K562 (cell line): Measurements from ENCODE around the gene BCL7B. TPM values are rescaled to one million over a fixed set of nuclear protein-coding genes. Genes with fewer than 3 reads are reported as not detected.

Source experiments
- ARID2 ChIP-seq: fragments of 450-650 bp; IDR thresholded peaks from 2 replicates; pipeline ENCODE4 v1.6.1; 2017; ENCODE audit warnings: antibody characterized with exemption, mild to moderate bottlenecking
- FOXM1 ChIP-seq, 2 experiments: fragments of 450-650 bp in 1 of 2; sonication (generic) in 1 of 2; formaldehyde crosslinking in 1 of 2; IDR thresholded peaks; 2 replicates each; pipeline versions ENCODE4 v1.6.1 to v1.9.0; 2017 to 2022; ENCODE audit warnings: low read depth in 2 of 2, mild to moderate bottlenecking in 2 of 2, missing genetic modification reagents in 1 of 2, moderate library complexity in 1 of 2
- FUS ChIP-seq: fragments of 200-400 bp; formaldehyde crosslinking; optimal IDR thresholded peaks from 2 replicates; pipeline ENCODE3; 2017; ENCODE audit warnings: low read depth, low read length
- KLF1 ChIP-seq: fragments of 450-650 bp; IDR thresholded peaks from 2 replicates; pipeline ENCODE4 v1.6.1; 2016; ENCODE audit warnings: missing genetic modification characterization, missing compliant biosample characterization
- KLF10 ChIP-seq: fragments of 250-450 bp; sonication (Bioruptor Pico); IDR thresholded peaks from 2 replicates; pipeline ENCODE4 v1.6.1; 2021; ENCODE audit warnings: matching md5 sums
- MTA3 ChIP-seq: fragments of 450-650 bp; formaldehyde crosslinking; IDR thresholded peaks from 2 replicates; pipeline ENCODE4 v1.6.1; 2017; ENCODE audit warnings: mild to moderate bottlenecking, borderline replicate concordance
- NCOA1 ChIP-seq: fragments of 450-650 bp; IDR thresholded peaks from 2 replicates; pipeline ENCODE4 v1.6.1; 2016; ENCODE audit warnings: low read depth
- PCBP1 ChIP-seq: fragments of 200-400 bp; formaldehyde crosslinking; IDR thresholded peaks from 2 replicates; pipeline ENCODE4 v1.6.1; 2018; ENCODE audit warnings: mild to moderate bottlenecking, low read depth, low read length; ENCODE audit not compliant: poor library complexity, severe bottlenecking
- SLC30A9 ChIP-seq: fragments of 250-450 bp; sonication (Bioruptor Pico); IDR thresholded peaks from 2 replicates; pipeline ENCODE4 v1.8.0; 2022; ENCODE audit warnings: mild to moderate bottlenecking, moderate library complexity
- WHSC1 ChIP-seq: IDR thresholded peaks from one replicate; pipeline ENCODE4 v1.6.1; 2012; ENCODE audit warnings: low read length, control low read depth, inconsistent platforms
- XRCC3 ChIP-seq: fragments of 450-650 bp; IDR thresholded peaks from 2 replicates; pipeline ENCODE4 v1.6.1; 2017; ENCODE audit warnings: mild to moderate bottlenecking, moderate library complexity
- XRCC5 ChIP-seq: fragments of 200-400 bp; formaldehyde crosslinking; IDR thresholded peaks from 2 replicates; pipeline ENCODE4 v1.6.1; 2017; ENCODE audit warnings: low read depth, mild to moderate bottlenecking, low read length
- ZNF232 ChIP-seq: sonication (generic); formaldehyde crosslinking; IDR thresholded peaks from 2 replicates; pipeline ENCODE4 v1.8.0; 2022; ENCODE audit warnings: mild to moderate bottlenecking, missing genetic modification reagents
- ZNF282 ChIP-seq: sonication (generic); formaldehyde crosslinking; IDR thresholded peaks from 2 replicates; pipeline ENCODE4 v1.8.1; 2023; ENCODE audit warnings: missing genetic modification reagents
- ZNF644 ChIP-seq: fragments of 200-800 bp; sonication (Bioruptor generic); IDR thresholded peaks from 2 replicates; pipeline ENCODE4 v1.6.1; 2016; ENCODE audit warnings: low read depth, missing genetic modification characterization, missing compliant biosample characterization
- ZNF766 ChIP-seq: fragments of 200-800 bp; sonication (Bioruptor generic); conservative IDR thresholded peaks from 2 replicates; pipeline ENCODE4 v1.6.1; 2016; ENCODE audit warnings: missing genetic modification characterization, missing compliant biosample characterization
- polyA plus RNA-seq, 8 experiments: library from polyadenylated mRNA; depleted of rRNA in 4 of 8; stranded (reverse) in 5 of 8; unstranded in 3 of 8; fragments of >200 nt; fragmentation: Nextera tagmentation in 2 of 8; fragmentation: Illumina TruSeq in 1 of 8; extraction: Ambion mirVana in 2 of 8; extraction: Trizol in 1 of 8; gene quantifications; 2 replicates each; pipeline versions ENCODE4 v1.2.1 to v1.2.3, GENCODE V29; 2011 to 2014; ENCODE audit warnings: inconsistent platforms in 1 of 8, missing spikeins in 1 of 8
- total RNA-seq, 7 experiments: library from RNA; depleted of rRNA in 6 of 7; stranded (reverse); fragments of >200 nt in 6 of 7; fragmentation: Illumina TruSeq in 2 of 7; extraction: Trizol in 2 of 7; gene quantifications; 2 replicates each; pipeline versions ENCODE4 v1.2.1 to v1.2.3, GENCODE V29; 2011 to 2021; ENCODE audit warnings: low replicate concordance in 1 of 7
- TF ChIP-seq, protein P1 (sequence below): fragments of 250-450 bp; sonication (Bioruptor Pico); IDR thresholded peaks from 2 replicates; pipeline ENCODE4 v1.5.0; 2021
- TF ChIP-seq, protein P2 (sequence below), 2 experiments: fragments of 200-800 bp in 1 of 2; sonication (Bioruptor generic) in 1 of 2; sonication (generic) in 1 of 2; formaldehyde crosslinking in 1 of 2; IDR thresholded peaks in 1 of 2; conservative IDR thresholded peaks in 1 of 2; 2 replicates each; pipeline versions ENCODE4 v1.5.0 to v1.6.1; 2016 to 2020; ENCODE audit warnings: missing compliant biosample characterization in 1 of 2, missing genetic modification characterization in 1 of 2, missing genetic modification reagents in 1 of 2
- TF ChIP-seq, protein P3 (sequence below): fragments of 450-650 bp; formaldehyde crosslinking; IDR thresholded peaks from 2 replicates; pipeline ENCODE4 v1.4.0; 2020; ENCODE audit warnings: mild to moderate bottlenecking, moderate library complexity
- TF ChIP-seq, protein P4 (sequence below), 2 experiments: fragments of 450-650 bp in 1 of 2; sonication (generic) in 1 of 2; formaldehyde crosslinking in 1 of 2; IDR thresholded peaks in 1 of 2; conservative IDR thresholded peaks in 1 of 2; 2 replicates each; pipeline versions ENCODE4 v1.6.1 to v1.8.1; 2016 to 2023; ENCODE audit warnings: mild to moderate bottlenecking in 2 of 2, moderate library complexity in 2 of 2, inconsistent platforms in 1 of 2, missing genetic modification reagents in 1 of 2

The BCL7B gene
- total and polyA plus RNA-seq, 9 of the 15 experiments (the other 6 are each of a cell fraction or from before 2014, with no cell fraction given), result 10.0 to 73.2 (median 32.9) TPM

DNA sequence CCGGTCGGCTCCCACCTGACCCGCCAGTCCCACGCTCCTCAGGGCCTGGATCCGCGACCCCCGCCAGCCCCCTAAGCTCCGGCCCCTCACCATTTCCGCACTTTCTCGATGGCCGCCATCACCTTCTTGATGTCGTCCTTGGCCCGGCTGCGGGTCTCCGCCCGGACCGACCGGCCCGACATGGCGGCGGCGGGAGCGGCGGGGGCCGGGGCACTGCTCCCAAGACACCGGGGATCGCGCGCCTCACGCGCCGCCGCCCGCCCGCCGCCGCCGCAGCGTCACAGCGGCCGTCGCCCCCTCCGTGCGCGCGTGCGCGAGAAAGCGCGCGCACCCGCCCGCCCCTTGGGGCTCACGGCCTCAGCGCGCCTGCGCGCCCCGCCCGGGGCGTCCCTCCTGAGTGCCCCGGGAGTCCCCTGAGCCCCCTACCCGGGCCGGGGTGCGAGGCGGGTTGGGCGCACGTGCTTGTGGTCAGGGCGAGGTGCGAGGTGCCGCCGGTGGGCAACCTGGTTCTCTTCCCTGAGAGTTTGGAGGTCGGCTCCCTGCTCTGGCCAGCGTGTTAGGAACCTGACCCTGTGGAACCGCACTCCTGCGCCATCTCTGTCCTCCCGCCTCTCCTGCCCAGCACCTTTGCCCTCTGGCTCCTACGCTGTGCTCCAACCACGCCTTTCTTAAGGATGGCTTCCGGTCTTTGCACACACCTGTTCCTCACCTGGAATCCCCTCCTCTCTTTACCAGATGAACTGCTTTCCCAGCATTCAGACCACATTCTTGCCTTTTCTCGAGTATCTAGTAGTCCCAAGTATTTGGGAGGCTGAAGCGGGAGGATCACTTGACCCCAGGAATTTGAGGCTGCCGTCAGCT is at the start of gene BCL7B (continued):
- TF ChIP-seq, protein P1, sequence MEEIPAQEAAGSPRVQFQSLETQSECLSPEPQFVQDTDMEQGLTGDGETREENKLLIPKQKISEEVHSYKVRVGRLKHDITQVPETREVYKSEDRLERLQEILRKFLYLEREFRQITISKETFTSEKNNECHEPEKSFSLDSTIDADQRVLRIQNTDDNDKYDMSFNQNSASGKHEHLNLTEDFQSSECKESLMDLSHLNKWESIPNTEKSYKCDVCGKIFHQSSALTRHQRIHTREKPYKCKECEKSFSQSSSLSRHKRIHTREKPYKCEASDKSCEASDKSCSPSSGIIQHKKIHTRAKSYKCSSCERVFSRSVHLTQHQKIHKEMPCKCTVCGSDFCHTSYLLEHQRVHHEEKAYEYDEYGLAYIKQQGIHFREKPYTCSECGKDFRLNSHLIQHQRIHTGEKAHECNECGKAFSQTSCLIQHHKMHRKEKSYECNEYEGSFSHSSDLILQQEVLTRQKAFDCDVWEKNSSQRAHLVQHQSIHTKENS (CRISPR knock-in tag), result no peak
- TF ChIP-seq, protein P2, sequence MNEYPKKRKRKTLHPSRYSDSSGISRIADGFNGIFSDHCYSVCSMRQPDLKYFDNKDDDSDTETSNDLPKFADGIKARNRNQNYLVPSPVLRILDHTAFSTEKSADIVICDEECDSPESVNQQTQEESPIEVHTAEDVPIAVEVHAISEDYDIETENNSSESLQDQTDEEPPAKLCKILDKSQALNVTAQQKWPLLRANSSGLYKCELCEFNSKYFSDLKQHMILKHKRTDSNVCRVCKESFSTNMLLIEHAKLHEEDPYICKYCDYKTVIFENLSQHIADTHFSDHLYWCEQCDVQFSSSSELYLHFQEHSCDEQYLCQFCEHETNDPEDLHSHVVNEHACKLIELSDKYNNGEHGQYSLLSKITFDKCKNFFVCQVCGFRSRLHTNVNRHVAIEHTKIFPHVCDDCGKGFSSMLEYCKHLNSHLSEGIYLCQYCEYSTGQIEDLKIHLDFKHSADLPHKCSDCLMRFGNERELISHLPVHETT (CRISPR knock-in tag; conservative IDR thresholded peaks at IDR 0.05 in 1 of 2, IDR thresholded peaks at IDR 0.05 in 1 of 2), result peak in 1 of 2 experiments; percentile 99; a peak in 2 of 4 replicates
- TF ChIP-seq KLF1 (tag) (no peak), KLF10 (no peak), XRCC5 (peak; percentile 28; the same call in 1 of the 2 replicates), ZNF766 (CRISPR knock-in tag) (peak; percentile 71; the same call in 1 of the 2 replicates), ZNF232 (CRISPR knock-in tag) (peak; percentile 53; the same call in 1 of the 2 replicates), ZNF644 (tag) (0 out of 2 replicates have a peak, but pooled peaks have one; percentile 6), ARID2 (0 out of 2 replicates have a peak, but pooled peaks have one; percentile 44), MTA3 (peak; percentile 73; the same call in 1 of the 2 replicates), PCBP1 (no peak), FOXM1 (IDR thresholded peaks at IDR 0.05; ENCODE audit: low read depth) (no peak), FOXM1 (CRISPR knock-in tag; IDR thresholded peaks at IDR 0.05; ENCODE audit: low read depth) (0 out of 2 replicates have a peak, but pooled peaks have one; percentile 37), NCOA1 (no peak), FUS (no peak), SLC30A9 (CRISPR knock-in tag) (no peak), XRCC3 (no peak), ZNF282 (CRISPR knock-in tag) (no peak), WHSC1 (no peak)
- TF ChIP-seq, protein P3, sequence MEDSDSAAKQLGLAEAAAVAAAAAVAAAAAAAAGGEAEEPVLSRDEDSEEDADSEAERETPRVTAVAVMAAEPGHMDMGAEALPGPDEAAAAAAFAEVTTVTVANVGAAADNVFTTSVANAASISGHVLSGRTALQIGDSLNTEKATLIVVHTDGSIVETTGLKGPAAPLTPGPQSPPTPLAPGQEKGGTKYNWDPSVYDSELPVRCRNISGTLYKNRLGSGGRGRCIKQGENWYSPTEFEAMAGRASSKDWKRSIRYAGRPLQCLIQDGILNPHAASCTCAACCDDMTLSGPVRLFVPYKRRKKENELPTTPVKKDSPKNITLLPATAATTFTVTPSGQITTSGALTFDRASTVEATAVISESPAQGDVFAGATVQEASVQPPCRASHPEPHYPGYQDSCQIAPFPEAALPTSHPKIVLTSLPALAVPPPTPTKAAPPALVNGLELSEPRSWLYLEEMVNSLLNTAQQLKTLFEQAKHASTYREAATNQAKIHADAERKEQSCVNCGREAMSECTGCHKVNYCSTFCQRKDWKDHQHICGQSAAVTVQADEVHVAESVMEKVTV (CRISPR knock-in tag), result no peak
- TF ChIP-seq, protein P4, sequence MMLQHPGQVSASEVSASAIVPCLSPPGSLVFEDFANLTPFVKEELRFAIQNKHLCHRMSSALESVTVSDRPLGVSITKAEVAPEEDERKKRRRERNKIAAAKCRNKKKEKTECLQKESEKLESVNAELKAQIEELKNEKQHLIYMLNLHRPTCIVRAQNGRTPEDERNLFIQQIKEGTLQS (IDR thresholded peaks at IDR 0.05), result no peak
- TF ChIP-seq, protein P4 (CRISPR knock-in tag; conservative IDR thresholded peaks at IDR 0.05), result 0 out of 2 replicates have a peak, but pooled peaks have one; percentile 44
